ENCODE measurements around the gene STAC.
"Not testable (repeated sequence)": the region's sequence is repeated elsewhere in the genome, so short reads cannot be mapped to it uniquely, and the experiment has no call there.

STAC gene

GRCh38 chr3:36496684-36497633 lies 116.7 kb downstream of the STAC start:
- no peak overlapping the region for H3K27ac ChIP-seq
- TF ChIP-seq ZFX (IDR thresholded peaks at IDR 0.05) (no peak), CTCF (conservative IDR thresholded peaks at IDR 0.05) (no peak)

GRCh38 chr3:36500053-36500452 lies 119.7 kb downstream of the STAC start:
- not testable (repeated sequence) for H3K27ac ChIP-seq

GRCh38 chr3:36501616-36502015 lies 121.3 kb downstream of the STAC start:
- TF ChIP-seq ZFX (IDR thresholded peaks at IDR 0.05) = no peak
- no peak for TF ChIP-seq CTCF (conservative IDR thresholded peaks at IDR 0.05)
- no peak overlapping the region for H3K27ac ChIP-seq

GRCh38 chr3:36505393-36505792 lies 125.1 kb downstream of the STAC start:
- no peak overlapping the region for H3K27ac ChIP-seq
- no peak for TF ChIP-seq CTCF (conservative IDR thresholded peaks at IDR 0.05)
- TF ChIP-seq ZFX (IDR thresholded peaks at IDR 0.05) = no peak

GRCh38 chr3:36511791-36512486 lies 131.6 kb downstream of the STAC start:
- no peak for TF ChIP-seq ZFX (IDR thresholded peaks at IDR 0.05)
- no peak for TF ChIP-seq CTCF (conservative IDR thresholded peaks at IDR 0.05)
- no peak overlapping the region for H3K27ac ChIP-seq

- no peak for TF ChIP-seq CTCF (conservative IDR thresholded peaks at IDR 0.05)
- no peak for TF ChIP-seq ZFX (IDR thresholded peaks at IDR 0.05)
- H3K27ac ChIP-seq = no peak overlapping the region
Measured at GRCh38 chr3:36512555-36512954, 132.3 kb downstream of the STAC start.

- H3K27ac ChIP-seq = no peak overlapping the region
- TF ChIP-seq ZFX (IDR thresholded peaks at IDR 0.05) = no peak
- TF ChIP-seq CTCF (conservative IDR thresholded peaks at IDR 0.05) = no peak
Measured at GRCh38 chr3:36514171-36514570, 133.9 kb downstream of the STAC start.
